Measurements from ENCODE around the gene ASPDH.
"Not testable (repeated sequence)": the region's sequence is repeated elsewhere in the genome, so short reads cannot be mapped to it uniquely, and the experiment has no call there.

GRCh38 chr19:50473336-50473735 lies 40.4 kb downstream of the ASPDH start:
- TF ChIP-seq CENPT (CRISPR knock-in tag; IDR thresholded peaks at IDR 0.05; ENCODE audit: low read depth); SRSF1 (optimal IDR thresholded peaks at IDR 0.05; ENCODE audit: low read depth, low read length); TCF7L2 (IDR thresholded peaks at IDR 0.05; ENCODE audit: low read depth, low read length); ZNF781 (CRISPR knock-in tag; IDR thresholded peaks at IDR 0.05; ENCODE audit: borderline replicate concordance, not compliant biosample characterization); THAP9 (CRISPR knock-in tag; IDR thresholded peaks at IDR 0.05; ENCODE audit: borderline replicate concordance); NFYC (CRISPR knock-in tag; IDR thresholded peaks at IDR 0.05); ZNF530 (CRISPR knock-in tag; IDR thresholded peaks at IDR 0.05; ENCODE audit: low read depth); ZNF670 (CRISPR knock-in tag; IDR thresholded peaks at IDR 0.05; ENCODE audit: borderline replicate concordance); MEIS1 (CRISPR knock-in tag; IDR thresholded peaks at IDR 0.05; ENCODE audit: borderline replicate concordance); EZH2 (conservative IDR thresholded peaks at IDR 0.05; ENCODE audit: low read depth, low read length); EP300 (IDR thresholded peaks at IDR 0.05; ENCODE audit: low read depth in 2 of 2, low read length in 2 of 2); EP300 (CRISPR knock-in tag; IDR thresholded peaks at IDR 0.05; ENCODE audit: borderline replicate concordance); MAX (IDR thresholded peaks at IDR 0.05); YY1 (IDR thresholded peaks at IDR 0.05; ENCODE audit: insufficient read depth, insufficient replicate concordance, low read depth, low read length); ZEB1 (IDR thresholded peaks at IDR 0.05; ENCODE audit: insufficient replicate concordance, low read depth): not testable (repeated sequence)
